Testis (tissue), 2 donors: Measurements from ENCODE around the gene SPAM1.

Experiments
- POLR2A ChIP-seq: fragments of 450-650 bp; IDR thresholded peaks from one replicate; pipeline ENCODE4 v1.6.1; 2017; ENCODE audit warnings: antibody characterized with exemption, mild to moderate bottlenecking, moderate library complexity
- TF ChIP-seq, protein P1 (sequence below), 3 experiments: fragments of 450-650 bp in 2 of 3; fragments of 200-600 bp in 1 of 3; sonication (generic) in 1 of 3; IDR thresholded peaks; one replicate each; pipeline ENCODE4 v1.5.1; 2016 to 2019; ENCODE audit warnings: antibody characterized with exemption in 3 of 3, mild to moderate bottlenecking in 2 of 3, moderate library complexity in 1 of 3

DNA sequence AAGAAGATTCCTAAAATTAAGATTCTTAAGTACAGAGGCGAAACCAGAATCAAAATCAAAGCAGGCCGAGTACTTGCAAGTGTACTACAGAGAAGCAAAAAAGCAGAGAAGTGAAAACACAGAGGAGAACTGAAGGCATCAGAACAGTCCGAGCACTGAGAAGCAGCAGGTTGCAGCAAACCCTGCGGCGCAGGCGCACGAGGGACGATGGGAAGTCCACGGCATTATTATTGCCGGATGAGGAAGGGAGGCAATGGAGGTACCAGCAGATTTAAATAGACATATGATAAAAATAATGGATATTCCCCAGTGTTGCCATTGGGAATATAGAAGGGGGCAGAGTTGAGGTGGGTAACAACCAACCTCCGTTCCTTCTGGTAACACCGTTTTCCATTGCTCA, 7.2 kb upstream of the SPAM1 start:
- no peak for TF ChIP-seq POLR2A
- TF ChIP-seq, protein P1, sequence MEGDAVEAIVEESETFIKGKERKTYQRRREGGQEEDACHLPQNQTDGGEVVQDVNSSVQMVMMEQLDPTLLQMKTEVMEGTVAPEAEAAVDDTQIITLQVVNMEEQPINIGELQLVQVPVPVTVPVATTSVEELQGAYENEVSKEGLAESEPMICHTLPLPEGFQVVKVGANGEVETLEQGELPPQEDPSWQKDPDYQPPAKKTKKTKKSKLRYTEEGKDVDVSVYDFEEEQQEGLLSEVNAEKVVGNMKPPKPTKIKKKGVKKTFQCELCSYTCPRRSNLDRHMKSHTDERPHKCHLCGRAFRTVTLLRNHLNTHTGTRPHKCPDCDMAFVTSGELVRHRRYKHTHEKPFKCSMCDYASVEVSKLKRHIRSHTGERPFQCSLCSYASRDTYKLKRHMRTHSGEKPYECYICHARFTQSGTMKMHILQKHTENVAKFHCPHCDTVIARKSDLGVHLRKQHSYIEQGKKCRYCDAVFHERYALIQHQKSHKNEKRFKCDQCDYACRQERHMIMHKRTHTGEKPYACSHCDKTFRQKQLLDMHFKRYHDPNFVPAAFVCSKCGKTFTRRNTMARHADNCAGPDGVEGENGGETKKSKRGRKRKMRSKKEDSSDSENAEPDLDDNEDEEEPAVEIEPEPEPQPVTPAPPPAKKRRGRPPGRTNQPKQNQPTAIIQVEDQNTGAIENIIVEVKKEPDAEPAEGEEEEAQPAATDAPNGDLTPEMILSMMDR (IDR thresholded peaks at IDR 0.05): no peak
